HCT116 (cell line): Measurements from ENCODE around the gene RBBP8. TPM values are rescaled to one million over a fixed set of nuclear protein-coding genes. Genes with fewer than 3 reads are reported as not detected.

ENCODE experiments used
- ATAC-seq: fragments of 200-7000 bp; cut with Tn5 transposase; 2 replicates; pipeline ENCODE4 v1.9.1; 2020; ENCODE audit warnings: mild to moderate bottlenecking, moderate library complexity
- BruUV-seq: library from RNA; stranded (reverse); fragments of 400-500 nt; replicated peaks from 2 replicates; lab custom pipeline; 2021; lab: Mats Ljungman, UMichigan
- CTCF ChIA-PET: fragments of 300-600 bp; sonication (Branson Sonifier 250); formaldehyde crosslinking; loops from one replicate; lab custom pipeline; 2021; ENCODE audit warnings: antibody characterized with exemption; lab: Charles Lee
- POLR2A ChIA-PET: fragments of 300-600, 350-600 bp; sonication (Branson Sonifier 250); formaldehyde crosslinking; loops from one replicate; lab custom pipeline; 2021; ENCODE audit warnings: antibody characterized with exemption; lab: Charles Lee
- RAD21 ChIA-PET, 2 experiments: fragments of 300-600 bp; sonication (Branson Sonifier 250); formaldehyde crosslinking; loops; one replicate each; lab custom pipeline; 2023; ENCODE audit warnings: low total read pairs in 2 of 2; ENCODE audit not compliant: uncharacterized antibody in 2 of 2, unreplicated experiment in 2 of 2, low non-redundant PET in 1 of 2; lab: Charles Lee
- DNase-seq: peaks from one replicate; pipeline ENCODE4 v3.0.0-alpha.2; 2010; ENCODE audit warnings: low read depth, low spot score
- H2AFZ ChIP-seq: fragments of 200-600 bp; shearing (Covaris generic), sonication (generic); 2 replicates; pipeline ENCODE4 v1.6.1; 2017; ENCODE audit warnings: low read depth, mixed run types, mixed read lengths, antibody characterized with exemption, low read length; ENCODE audit not compliant: poor library complexity, severe bottlenecking
- H3K27ac ChIP-seq: 2 replicates; pipeline ENCODE4 v1.5.1; 2012; ENCODE audit warnings: low read depth, low read length
- H3K27me3 ChIP-seq: fragments of 200-600 bp; sonication (generic); 2 replicates; pipeline ENCODE4 v1.6.1; 2016; ENCODE audit warnings: mixed run types, low read length, mixed read lengths; ENCODE audit not compliant: insufficient read depth
- H3K36me3 ChIP-seq, 2 experiments: fragments of 200-500 bp in 1 of 2; fragments of 200-600 bp in 1 of 2; sonication (Bioruptor generic) in 1 of 2; sonication (generic) in 1 of 2; 2 replicates each; pipeline versions ENCODE4 v1.5.1 to v1.6.1; 2014 to 2016; ENCODE audit warnings: low read length in 2 of 2, inconsistent platforms in 1 of 2, mixed read lengths in 1 of 2, mixed run types in 1 of 2; ENCODE audit not compliant: insufficient read depth in 2 of 2, control insufficient read depth in 1 of 2
- H3K4me1 ChIP-seq, 2 experiments: fragments of 200-600 bp in 1 of 2; sonication (generic) in 1 of 2; 2 replicates each; pipeline versions ENCODE4 v1.5.1 to v1.6.1; 2012 to 2017; ENCODE audit warnings: low read length in 2 of 2, inconsistent platforms in 1 of 2, mild to moderate bottlenecking in 1 of 2, mixed read lengths in 1 of 2, mixed run types in 1 of 2, moderate library complexity in 1 of 2; ENCODE audit not compliant: insufficient read depth in 2 of 2, control insufficient read depth in 1 of 2
- H3K4me2 ChIP-seq: fragments of 200-600 bp; sonication (generic); 2 replicates; pipeline ENCODE4 v1.6.1; 2017; ENCODE audit warnings: mixed run types, low read length, mixed read lengths
- H3K4me3 ChIP-seq, 2 experiments: fragments of 200-600 bp in 1 of 2; sonication (generic) in 1 of 2; replicated peaks in 1 of 2; 2 replicates each; pipeline ENCODE4 v1.5.1; 2011 to 2016; ENCODE audit warnings: low read length in 2 of 2, control low read depth in 1 of 2, low read depth in 1 of 2, mild to moderate bottlenecking in 1 of 2, mixed read lengths in 1 of 2, mixed run types in 1 of 2
- H3K79me2 ChIP-seq: fragments of 200-600 bp; sonication (generic); 2 replicates; pipeline ENCODE4 v1.6.1; 2017; ENCODE audit warnings: mild to moderate bottlenecking, mixed run types, low read length, moderate library complexity, mixed read lengths; ENCODE audit not compliant: insufficient read depth
- H3K9ac ChIP-seq: fragments of 200-600 bp; sonication (generic); 2 replicates; pipeline ENCODE4 v1.6.1; 2016; ENCODE audit warnings: low read length, mixed read lengths
- H3K9me2 ChIP-seq: fragments of 200-600 bp; sonication (generic), shearing (Covaris generic); 2 replicates; pipeline ENCODE4 v1.6.1; 2017; ENCODE audit warnings: mixed run types, mild to moderate bottlenecking, moderate library complexity; ENCODE audit not compliant: insufficient read depth
- H3K9me3 ChIP-seq, 2 experiments: fragments of 200-500 bp in 1 of 2; fragments of 200-600 bp in 1 of 2; sonication (Bioruptor generic) in 1 of 2; sonication (generic) in 1 of 2; 2 replicates each; pipeline ENCODE4 v1.6.1; 2014 to 2017; ENCODE audit warnings: low read length in 2 of 2, mixed read lengths in 2 of 2, inconsistent platforms in 1 of 2, low read depth in 1 of 2, mild to moderate bottlenecking in 1 of 2, mixed run types in 1 of 2, moderate library complexity in 1 of 2; ENCODE audit not compliant: control insufficient read depth in 1 of 2, insufficient read depth in 1 of 2
- H4K20me1 ChIP-seq: fragments of 200-600 bp; sonication (generic), shearing (Covaris generic); 2 replicates; pipeline ENCODE4 v1.6.1; 2017; ENCODE audit warnings: mixed run types, mild to moderate bottlenecking, moderate library complexity; ENCODE audit not compliant: insufficient read depth
- CBX3 ChIP-seq: IDR thresholded peaks from 2 replicates; pipeline ENCODE4 v1.6.1; 2012; ENCODE audit warnings: low read depth
- CEBPB ChIP-seq: IDR thresholded peaks from 2 replicates; pipeline ENCODE4 v1.6.1; 2012; ENCODE audit warnings: low read depth
- EZH2 ChIP-seq: fragments of 200-600 bp; sonication (generic); IDR thresholded peaks from 2 replicates; pipeline ENCODE4 v1.6.1; 2017; ENCODE audit warnings: antibody characterized with exemption, mixed run types
- EZH2phosphoT487 ChIP-seq: fragments of 200-600 bp; IDR thresholded peaks from 2 replicates; pipeline ENCODE4 v1.6.1; 2018; ENCODE audit warnings: antibody characterized with exemption, borderline replicate concordance
- FOSL1 ChIP-seq: IDR thresholded peaks from 2 replicates; pipeline ENCODE4 v1.6.1; 2012; ENCODE audit warnings: low read depth
- JUND ChIP-seq: IDR thresholded peaks from 2 replicates; pipeline ENCODE4 v1.6.1; 2012
- POLR2A ChIP-seq: IDR thresholded peaks from 2 replicates; pipeline ENCODE4 v1.7.0; 2011; ENCODE audit warnings: borderline replicate concordance; ENCODE audit not compliant: insufficient read depth, insufficient read length; ENCODE audit errors: extremely low read depth
- POLR2AphosphoS5 ChIP-seq: IDR thresholded peaks from 2 replicates; pipeline ENCODE4 v1.6.1; 2011; ENCODE audit warnings: mild to moderate bottlenecking, low read depth, low read length, moderate library complexity
- RAD21 ChIP-seq: IDR thresholded peaks from 2 replicates; pipeline ENCODE4 v1.6.1; 2012; ENCODE audit warnings: low read depth, mild to moderate bottlenecking
- SIN3A ChIP-seq: IDR thresholded peaks from 2 replicates; pipeline ENCODE4 v1.6.1; 2012; ENCODE audit warnings: low read depth
- SP1 ChIP-seq: IDR thresholded peaks from 2 replicates; pipeline ENCODE4 v1.6.1; 2012; ENCODE audit warnings: low read depth
- SRF ChIP-seq: IDR thresholded peaks from 2 replicates; pipeline ENCODE4 v1.6.1; 2012; ENCODE audit warnings: low read depth
- YY1 ChIP-seq: IDR thresholded peaks from 2 replicates; pipeline ENCODE4 v1.6.1; 2011; ENCODE audit warnings: low read length, low read depth, moderate library complexity, mild to moderate bottlenecking; ENCODE audit not compliant: insufficient replicate concordance; ENCODE audit errors: extremely low read depth
- ZFX ChIP-seq: fragments of 450-650 bp; IDR thresholded peaks from 2 replicates; pipeline ENCODE4 v1.6.1; 2017
- ZNF274 ChIP-seq: fragments of 200-500 bp; sonication (Bioruptor generic); IDR thresholded peaks from 2 replicates; pipeline ENCODE4 v1.6.1; 2014; ENCODE audit warnings: mild to moderate bottlenecking, low read depth, low read length, inconsistent platforms
- intact Hi-C: fragments of 100-400 bp; cut with micrococcal nuclease; formaldehyde crosslinking; loops from 2 replicates; pipeline ENCODE4 v1.10.0; 2022
- total RNA-seq: library from RNA; stranded (reverse); gene quantifications from one replicate; pipeline ENCODE4 v1.2.1, GENCODE V29; 2021; ENCODE audit not compliant: unreplicated experiment
- TF ChIP-seq, protein P1 (sequence below): IDR thresholded peaks from 2 replicates; pipeline ENCODE4 v1.6.1; 2011; ENCODE audit warnings: mild to moderate bottlenecking, low read length, moderate library complexity; ENCODE audit not compliant: insufficient replicate concordance; ENCODE audit errors: extremely low read depth
- TF ChIP-seq, protein P2 (sequence below): IDR thresholded peaks from 2 replicates; pipeline ENCODE4 v1.6.1; 2012; ENCODE audit warnings: low read depth
- TF ChIP-seq, protein P3 (sequence below), 3 experiments: fragments of 200-600 bp in 1 of 3; sonication (generic) in 1 of 3; IDR thresholded peaks in 2 of 3; conservative IDR thresholded peaks in 1 of 3; 2 replicates each; pipeline ENCODE4 v1.5.1; 2012 to 2017; ENCODE audit warnings: low read depth in 2 of 3, low read length in 2 of 3, antibody characterized with exemption in 1 of 3, borderline replicate concordance in 1 of 3, control low read depth in 1 of 3, mild to moderate bottlenecking in 1 of 3, mixed read lengths in 1 of 3, mixed run types in 1 of 3, moderate library complexity in 1 of 3; ENCODE audit not compliant: insufficient read depth in 1 of 3
- TF ChIP-seq, protein P4 (sequence below): IDR thresholded peaks from 2 replicates; pipeline ENCODE4 v1.6.1; 2012
- TF ChIP-seq, protein P5 (sequence below): IDR thresholded peaks from 2 replicates; pipeline ENCODE4 v1.6.1; 2012

Gene RBBP8
- total RNA-seq, 1 experiment from 2014 or later = 66.6 TPM

DNA sequence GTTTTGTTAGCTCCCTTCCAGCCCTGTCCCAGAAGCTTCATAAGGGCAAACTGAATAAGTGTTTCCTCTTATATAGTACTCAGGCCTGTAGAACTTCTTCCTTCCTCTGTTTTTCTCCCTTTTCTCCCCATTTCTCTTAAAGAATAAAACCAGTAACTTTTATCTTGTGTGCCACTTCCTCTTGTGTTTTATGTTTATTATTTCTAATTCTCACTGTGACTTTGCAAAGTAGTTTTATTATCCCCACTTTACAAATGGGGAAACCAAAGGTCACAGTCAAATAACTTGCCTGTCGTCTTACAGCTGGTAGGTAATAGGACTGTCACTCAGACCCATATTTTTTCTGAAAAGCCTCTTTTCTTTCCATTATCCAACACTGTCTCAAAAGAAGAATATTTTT is 42.4 kb downstream of the RBBP8 start:
- DNase-seq (no peak), ATAC-seq (no peak)
- H3K9ac ChIP-seq = no peak overlapping the region
- intact Hi-C loops = loop anchor here (5.0 kb wide), 1 partner anchor 43 kb away; the partner anchor contains the start of gene RBBP8
- no peaks in the 10 kb centered on the region for H3K9me2 ChIP-seq
- RAD21 ChIA-PET = interaction anchor here in 1 of 2 experiments (0.6 kb wide), 1 partner anchor 97 kb away, joined by 3 read pairs; no protein-coding TSS in a partner anchor
- no peaks in the 10 kb centered on the region for H3K9me3 ChIP-seq
- no peaks in the 10 kb centered on the region for H4K20me1 ChIP-seq
- H3K4me1 ChIP-seq = peaks cover 20 to 26% of the 10 kb centered on the region in 2 experiments
- H3K79me2 ChIP-seq = peaks cover 13% of the 10 kb centered on the region
- H3K27ac ChIP-seq = no peak overlapping the region
- H3K27me3 ChIP-seq = no peaks in the 10 kb centered on the region
- CTCF ChIA-PET = interaction anchor here (0.7 to 1.8 kb wide), 2 partner anchors 8 to 177 kb away, joined by 3 to 4 read pairs; no protein-coding TSS in a partner anchor
- H3K4me2 ChIP-seq = no peak overlapping the region
- POLR2A ChIA-PET = interaction anchor here (0.6 kb wide), 1 partner anchor 11 kb away, joined by 3 read pairs; no protein-coding TSS in a partner anchor
- BruUV-seq = no TSS peak
- 0 out of 4 replicates have a peak, but pooled peaks cover 0 to 7% of the 10 kb centered on the region in 2 experiments for H3K36me3 ChIP-seq
- no peak overlapping the region for H2AFZ ChIP-seq
- H3K4me3 ChIP-seq = no peak overlapping the region
- TF ChIP-seq, protein P1, sequence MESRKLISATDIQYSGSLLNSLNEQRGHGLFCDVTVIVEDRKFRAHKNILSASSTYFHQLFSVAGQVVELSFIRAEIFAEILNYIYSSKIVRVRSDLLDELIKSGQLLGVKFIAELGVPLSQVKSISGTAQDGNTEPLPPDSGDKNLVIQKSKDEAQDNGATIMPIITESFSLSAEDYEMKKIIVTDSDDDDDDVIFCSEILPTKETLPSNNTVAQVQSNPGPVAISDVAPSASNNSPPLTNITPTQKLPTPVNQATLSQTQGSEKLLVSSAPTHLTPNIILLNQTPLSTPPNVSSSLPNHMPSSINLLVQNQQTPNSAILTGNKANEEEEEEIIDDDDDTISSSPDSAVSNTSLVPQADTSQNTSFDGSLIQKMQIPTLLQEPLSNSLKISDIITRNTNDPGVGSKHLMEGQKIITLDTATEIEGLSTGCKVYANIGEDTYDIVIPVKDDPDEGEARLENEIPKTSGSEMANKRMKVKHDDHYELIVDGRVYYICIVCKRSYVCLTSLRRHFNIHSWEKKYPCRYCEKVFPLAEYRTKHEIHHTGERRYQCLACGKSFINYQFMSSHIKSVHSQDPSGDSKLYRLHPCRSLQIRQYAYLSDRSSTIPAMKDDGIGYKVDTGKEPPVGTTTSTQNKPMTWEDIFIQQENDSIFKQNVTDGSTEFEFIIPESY = no peak
- no peak for TF ChIP-seq ZFX
- no peak for TF ChIP-seq SRF
- TF ChIP-seq, protein P2, sequence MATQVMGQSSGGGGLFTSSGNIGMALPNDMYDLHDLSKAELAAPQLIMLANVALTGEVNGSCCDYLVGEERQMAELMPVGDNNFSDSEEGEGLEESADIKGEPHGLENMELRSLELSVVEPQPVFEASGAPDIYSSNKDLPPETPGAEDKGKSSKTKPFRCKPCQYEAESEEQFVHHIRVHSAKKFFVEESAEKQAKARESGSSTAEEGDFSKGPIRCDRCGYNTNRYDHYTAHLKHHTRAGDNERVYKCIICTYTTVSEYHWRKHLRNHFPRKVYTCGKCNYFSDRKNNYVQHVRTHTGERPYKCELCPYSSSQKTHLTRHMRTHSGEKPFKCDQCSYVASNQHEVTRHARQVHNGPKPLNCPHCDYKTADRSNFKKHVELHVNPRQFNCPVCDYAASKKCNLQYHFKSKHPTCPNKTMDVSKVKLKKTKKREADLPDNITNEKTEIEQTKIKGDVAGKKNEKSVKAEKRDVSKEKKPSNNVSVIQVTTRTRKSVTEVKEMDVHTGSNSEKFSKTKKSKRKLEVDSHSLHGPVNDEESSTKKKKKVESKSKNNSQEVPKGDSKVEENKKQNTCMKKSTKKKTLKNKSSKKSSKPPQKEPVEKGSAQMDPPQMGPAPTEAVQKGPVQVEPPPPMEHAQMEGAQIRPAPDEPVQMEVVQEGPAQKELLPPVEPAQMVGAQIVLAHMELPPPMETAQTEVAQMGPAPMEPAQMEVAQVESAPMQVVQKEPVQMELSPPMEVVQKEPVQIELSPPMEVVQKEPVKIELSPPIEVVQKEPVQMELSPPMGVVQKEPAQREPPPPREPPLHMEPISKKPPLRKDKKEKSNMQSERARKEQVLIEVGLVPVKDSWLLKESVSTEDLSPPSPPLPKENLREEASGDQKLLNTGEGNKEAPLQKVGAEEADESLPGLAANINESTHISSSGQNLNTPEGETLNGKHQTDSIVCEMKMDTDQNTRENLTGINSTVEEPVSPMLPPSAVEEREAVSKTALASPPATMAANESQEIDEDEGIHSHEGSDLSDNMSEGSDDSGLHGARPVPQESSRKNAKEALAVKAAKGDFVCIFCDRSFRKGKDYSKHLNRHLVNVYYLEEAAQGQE = no peak
- TF ChIP-seq CEBPB = no peak
- TF ChIP-seq, protein P3, sequence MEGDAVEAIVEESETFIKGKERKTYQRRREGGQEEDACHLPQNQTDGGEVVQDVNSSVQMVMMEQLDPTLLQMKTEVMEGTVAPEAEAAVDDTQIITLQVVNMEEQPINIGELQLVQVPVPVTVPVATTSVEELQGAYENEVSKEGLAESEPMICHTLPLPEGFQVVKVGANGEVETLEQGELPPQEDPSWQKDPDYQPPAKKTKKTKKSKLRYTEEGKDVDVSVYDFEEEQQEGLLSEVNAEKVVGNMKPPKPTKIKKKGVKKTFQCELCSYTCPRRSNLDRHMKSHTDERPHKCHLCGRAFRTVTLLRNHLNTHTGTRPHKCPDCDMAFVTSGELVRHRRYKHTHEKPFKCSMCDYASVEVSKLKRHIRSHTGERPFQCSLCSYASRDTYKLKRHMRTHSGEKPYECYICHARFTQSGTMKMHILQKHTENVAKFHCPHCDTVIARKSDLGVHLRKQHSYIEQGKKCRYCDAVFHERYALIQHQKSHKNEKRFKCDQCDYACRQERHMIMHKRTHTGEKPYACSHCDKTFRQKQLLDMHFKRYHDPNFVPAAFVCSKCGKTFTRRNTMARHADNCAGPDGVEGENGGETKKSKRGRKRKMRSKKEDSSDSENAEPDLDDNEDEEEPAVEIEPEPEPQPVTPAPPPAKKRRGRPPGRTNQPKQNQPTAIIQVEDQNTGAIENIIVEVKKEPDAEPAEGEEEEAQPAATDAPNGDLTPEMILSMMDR (IDR thresholded peaks at IDR 0.05 in 2 of 3, conservative IDR thresholded peaks at IDR 0.05 in 1 of 3; ENCODE audit: borderline replicate concordance in 1 of 3, insufficient read depth in 1 of 3, low read depth in 2 of 3, low read length in 2 of 3) = no peak
- TF ChIP-seq EZH2phosphoT487 = no peak
- no peak for TF ChIP-seq CBX3
- TF ChIP-seq EZH2 = no peak
- TF ChIP-seq SIN3A = no peak
- TF ChIP-seq, protein P4, sequence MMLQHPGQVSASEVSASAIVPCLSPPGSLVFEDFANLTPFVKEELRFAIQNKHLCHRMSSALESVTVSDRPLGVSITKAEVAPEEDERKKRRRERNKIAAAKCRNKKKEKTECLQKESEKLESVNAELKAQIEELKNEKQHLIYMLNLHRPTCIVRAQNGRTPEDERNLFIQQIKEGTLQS = no peak
- TF ChIP-seq, protein P5, sequence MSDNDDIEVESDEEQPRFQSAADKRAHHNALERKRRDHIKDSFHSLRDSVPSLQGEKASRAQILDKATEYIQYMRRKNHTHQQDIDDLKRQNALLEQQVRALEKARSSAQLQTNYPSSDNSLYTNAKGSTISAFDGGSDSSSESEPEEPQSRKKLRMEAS = no peak
- no peak for TF ChIP-seq ZNF274
- TF ChIP-seq SP1 = no peak
- TF ChIP-seq FOSL1 = no peak
- TF ChIP-seq POLR2A = no peak
- TF ChIP-seq YY1 = no peak
- TF ChIP-seq JUND = no peak
- no peak for TF ChIP-seq POLR2AphosphoS5
- no peak for TF ChIP-seq RAD21
